ENCODE data around the gene RYR1. TPM values are rescaled to one million over a fixed set of nuclear protein-coding genes. Genes with fewer than 3 reads are reported as not detected.
"Not testable (repeated sequence)": the region's sequence is repeated elsewhere in the genome, so short reads cannot be mapped to it uniquely, and the experiment has no call there.

Gene RYR1
- total RNA-seq, 4 donors from 2014 or later, result under 0.01 to 6.2 (median 3.5) TPM; not detected in 1

- TF ChIP-seq CTCF (IDR thresholded peaks at IDR 0.05), result peak in 1 of 4 experiments; percentile 12
- peak; percentile 47 to 57 for TF ChIP-seq POLR2A (IDR thresholded peaks at IDR 0.05)
- H3K27me3 ChIP-seq, result no peaks in the 10 kb centered on the region
- intact Hi-C loops (cut with DNase I; ENCODE audit: low total_unique reads), result no loop called here
- no peaks in the 10 kb centered on the region for H3K9me3 ChIP-seq
- H3K27ac ChIP-seq, result peak within 1 kb of the TSS; percentile 69 to 79
- DNase-seq, result peak; percentile 98 to 100
- no peaks in the 10 kb centered on the region for H3K4me1 ChIP-seq
- no peaks in the 10 kb centered on the region for H3K36me3 ChIP-seq
- H3K4me3 ChIP-seq, result peak within 1 kb of the TSS; percentile 67 to 90
Measured at GRCh38 chr19:38618590-38619360, 185.3 kb downstream of the RYR1 start, which contains the start of gene EIF3K. Gene EIF3K, plus strand, starts transcription at chr19:38619188. Its CDS starts 81 bp downstream, at chr19:38619269.

GRCh38 chr19:38619361-38620174, 186.1 kb downstream of the RYR1 start:
- Histone ChIP-seq H3K9me3 (no peaks in the 10 kb centered on the region), H3K4me3 (peak overlapping the region; percentile 67 to 90), H3K4me1 (no peaks in the 10 kb centered on the region), H3K27me3 (no peaks in the 10 kb centered on the region), H3K36me3 (no peaks in the 10 kb centered on the region), H3K27ac (peak overlapping the region; percentile 69 to 79)
- intact Hi-C loops (cut with DNase I; ENCODE audit: low total_unique reads), result loop anchor here (5.0 kb wide), 1 partner anchor 212 kb away; no protein-coding TSS in a partner anchor
- DNase-seq, result no peak
- no peak for TF ChIP-seq POLR2A (IDR thresholded peaks at IDR 0.05)
- no peak for TF ChIP-seq CTCF (IDR thresholded peaks at IDR 0.05)

- H3K36me3 ChIP-seq, result no peaks in the 10 kb centered on the region
- no peaks in the 10 kb centered on the region for H3K9me3 ChIP-seq
- no peak overlapping the region for H3K27ac ChIP-seq
- no peak for DNase-seq
- no peak for TF ChIP-seq CTCF (IDR thresholded peaks at IDR 0.05)
- TF ChIP-seq POLR2A (IDR thresholded peaks at IDR 0.05), result no peak
- no peak overlapping the region for H3K4me3 ChIP-seq
- intact Hi-C loops (cut with DNase I; ENCODE audit: low total_unique reads), result loop anchor here (5.0 kb wide), 1 partner anchor 218 kb away; no protein-coding TSS in a partner anchor
- no peaks in the 10 kb centered on the region for H3K27me3 ChIP-seq
- H3K4me1 ChIP-seq, result no peaks in the 10 kb centered on the region
Measured at GRCh38 chr19:38624822-38625221, 191.3 kb downstream of the RYR1 start.

DNA sequence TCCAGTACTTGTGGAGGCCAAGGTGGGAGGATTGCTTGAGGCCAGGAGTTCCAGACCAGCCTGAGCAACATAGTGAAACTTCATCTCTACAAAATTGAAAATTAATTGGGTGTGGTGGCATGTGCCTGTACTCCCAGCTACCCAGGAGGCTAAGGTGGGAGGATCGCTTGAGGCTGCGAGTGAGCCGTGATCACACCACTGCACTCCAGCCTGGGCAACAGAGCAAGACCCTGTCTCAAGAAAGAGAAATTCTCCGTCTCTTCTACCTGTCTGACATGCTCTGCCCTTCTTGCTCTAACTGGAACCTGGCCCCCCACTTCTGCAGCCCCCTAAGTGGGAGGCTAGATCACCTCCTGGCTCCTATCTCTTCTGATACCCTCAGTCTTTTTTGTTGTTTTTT, 192.9 kb downstream of the RYR1 start:
- H3K27ac ChIP-seq, result no peak overlapping the region
- H3K4me3 ChIP-seq, result no peak overlapping the region
- no peaks in the 10 kb centered on the region for H3K9me3 ChIP-seq
- no peaks in the 10 kb centered on the region for H3K36me3 ChIP-seq
- intact Hi-C loops (cut with DNase I; ENCODE audit: low total_unique reads), result no loop called here
- H3K4me1 ChIP-seq, result no peaks in the 10 kb centered on the region
- no peak for TF ChIP-seq POLR2A (IDR thresholded peaks at IDR 0.05)
- no peak for TF ChIP-seq CTCF (IDR thresholded peaks at IDR 0.05)
- DNase-seq, result no peak
- H3K27me3 ChIP-seq, result no peaks in the 10 kb centered on the region

- Histone ChIP-seq H3K4me1 (no peaks in the 10 kb centered on the region), H3K9me3 (no peaks in the 10 kb centered on the region), H3K27me3 (no peaks in the 10 kb centered on the region), H3K36me3 (no peaks in the 10 kb centered on the region), H3K27ac (no peak overlapping the region), H3K4me3 (no peak overlapping the region)
- TF ChIP-seq POLR2A (IDR thresholded peaks at IDR 0.05) (no peak), CTCF (IDR thresholded peaks at IDR 0.05) (no peak)
- no peak for DNase-seq
- intact Hi-C loops (cut with DNase I; ENCODE audit: low total_unique reads), result no loop called here
Measured at GRCh38 chr19:38629568-38629967, 196.1 kb downstream of the RYR1 start.

GRCh38 chr19:38631301-38631700, 197.8 kb downstream of the RYR1 start:
- intact Hi-C loops (cut with DNase I; ENCODE audit: low total_unique reads); DNase-seq; H3K4me1 ChIP-seq; H3K36me3 ChIP-seq; H3K27me3 ChIP-seq; H3K4me3 ChIP-seq; H3K27ac ChIP-seq; H3K9me3 ChIP-seq: not testable (repeated sequence)

GRCh38 chr19:38631811-38632475, 198.5 kb downstream of the RYR1 start:
- H3K36me3 ChIP-seq; DNase-seq; H3K27ac ChIP-seq; H3K27me3 ChIP-seq; H3K4me1 ChIP-seq; H3K9me3 ChIP-seq; H3K4me3 ChIP-seq; intact Hi-C loops (cut with DNase I; ENCODE audit: low total_unique reads): not testable (repeated sequence)
